ENCODE results near the gene TMEM186. TPM values are rescaled to one million over a fixed set of nuclear protein-coding genes. Genes with fewer than 3 reads are reported as not detected.

Gene TMEM186
- total and polyA plus RNA-seq, 2 of the 8 experiments (the other 6 are each of a cell fraction or from before 2014, with no cell fraction given) = 13.1 TPM

GRCh38 chr16:8760021-8760420 lies 37.4 kb downstream of the TMEM186 start (continued):
- no peak for TF ChIP-seq USF2 (IDR thresholded peaks at IDR 0.05; ENCODE audit: low read length)
- TF ChIP-seq FOSL1 (IDR thresholded peaks at IDR 0.05; ENCODE audit: insufficient read depth, low read depth, low read length) = no peak
- TF ChIP-seq PHF8 (conservative IDR thresholded peaks at IDR 0.05; ENCODE audit: low read depth, low read length) = no peak
- no peak for TF ChIP-seq CBX5 (IDR thresholded peaks at IDR 0.05; ENCODE audit: low read depth, low read length)
- no peak for TF ChIP-seq TCF12 (IDR thresholded peaks at IDR 0.05; ENCODE audit: low read depth, low read length)
- no peak for TF ChIP-seq RBBP5 (IDR thresholded peaks at IDR 0.05; ENCODE audit: borderline replicate concordance, low read depth, low read length)
- no peak for TF ChIP-seq RNF2 (IDR thresholded peaks at IDR 0.05; ENCODE audit: borderline replicate concordance, low read depth, low read length, missing control alignments, poor library complexity, severe bottlenecking)
- no peak for TF ChIP-seq SP1 (IDR thresholded peaks at IDR 0.05; ENCODE audit: low read depth, low read length)
- TF ChIP-seq CREB1 (IDR thresholded peaks at IDR 0.05) = no peak

Measured in H1 (cell line).